HG03095 (cell line): Measurements from ENCODE around the gene NECAB3.
A peak's percentile ranks its signal among the peaks of the same experiment; 100 is the strongest.

ENCODE experiments used
- ATAC-seq: cut with Tn5 transposase; IDR thresholded peaks from one replicate; pipeline ENCODE4 v1.9.1; 2021; ENCODE audit warnings: moderate library complexity; ENCODE audit not compliant: unreplicated experiment

The NECAB3 gene

GRCh38 chr20:33697129-33697528 lies 22.9 kb upstream of the NECAB3 start:
- ATAC-seq, result no peak

GRCh38 chr20:33696448-33696847 lies 22.2 kb upstream of the NECAB3 start:
- ATAC-seq, result no peak

GRCh38 chr20:33694639-33695012 lies 20.4 kb upstream of the NECAB3 start:
- no peak for ATAC-seq

- ATAC-seq, result no peak
Observed at GRCh38 chr20:33693741-33694638, 19.8 kb upstream of the NECAB3 start.

DNA sequence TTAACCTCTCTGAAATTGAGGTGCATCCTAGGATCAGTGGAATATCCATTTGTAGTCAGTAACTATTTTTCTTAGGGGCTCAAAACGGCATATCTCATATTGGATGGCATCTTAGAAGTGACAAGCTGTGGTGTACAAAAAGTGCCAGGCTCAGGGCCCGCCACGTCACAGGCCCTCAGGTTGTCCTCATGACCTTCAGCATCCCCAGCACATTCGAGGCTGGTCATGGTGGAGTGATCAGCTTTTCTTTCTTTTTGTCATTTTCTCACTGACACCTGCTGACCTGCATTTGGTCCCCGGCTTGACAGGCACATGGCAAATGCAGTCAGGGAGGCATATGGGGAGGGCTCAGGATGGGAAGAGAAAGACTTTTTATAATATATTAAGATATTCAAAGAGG lies 19.1 kb upstream of the NECAB3 start:
- ATAC-seq, result no peak

GRCh38 chr20:33689973-33690372 lies 15.7 kb upstream of the NECAB3 start:
- no peak for ATAC-seq

DNA sequence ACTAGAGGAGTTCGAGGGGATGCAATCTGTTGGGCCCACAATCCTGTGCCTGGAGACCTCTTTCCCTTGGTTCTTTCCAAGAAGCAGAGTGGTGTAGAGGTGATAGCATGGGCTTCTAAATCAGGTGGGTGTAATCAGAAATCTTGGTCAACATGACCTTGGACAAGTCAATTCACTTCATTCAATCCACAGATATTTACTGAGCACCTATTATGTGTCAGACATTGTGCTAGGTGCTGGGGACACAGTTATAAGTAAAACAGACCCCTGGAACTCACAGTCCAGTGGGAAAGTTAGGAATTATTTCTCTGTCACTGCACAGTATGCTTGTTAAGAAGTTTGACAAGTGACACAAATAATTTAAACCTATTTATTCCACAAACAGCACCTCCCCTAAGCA lies 15.3 kb upstream of the NECAB3 start:
- no peak for ATAC-seq

GRCh38 chr20:33688938-33689424 lies 14.8 kb upstream of the NECAB3 start:
- no peak for ATAC-seq

DNA sequence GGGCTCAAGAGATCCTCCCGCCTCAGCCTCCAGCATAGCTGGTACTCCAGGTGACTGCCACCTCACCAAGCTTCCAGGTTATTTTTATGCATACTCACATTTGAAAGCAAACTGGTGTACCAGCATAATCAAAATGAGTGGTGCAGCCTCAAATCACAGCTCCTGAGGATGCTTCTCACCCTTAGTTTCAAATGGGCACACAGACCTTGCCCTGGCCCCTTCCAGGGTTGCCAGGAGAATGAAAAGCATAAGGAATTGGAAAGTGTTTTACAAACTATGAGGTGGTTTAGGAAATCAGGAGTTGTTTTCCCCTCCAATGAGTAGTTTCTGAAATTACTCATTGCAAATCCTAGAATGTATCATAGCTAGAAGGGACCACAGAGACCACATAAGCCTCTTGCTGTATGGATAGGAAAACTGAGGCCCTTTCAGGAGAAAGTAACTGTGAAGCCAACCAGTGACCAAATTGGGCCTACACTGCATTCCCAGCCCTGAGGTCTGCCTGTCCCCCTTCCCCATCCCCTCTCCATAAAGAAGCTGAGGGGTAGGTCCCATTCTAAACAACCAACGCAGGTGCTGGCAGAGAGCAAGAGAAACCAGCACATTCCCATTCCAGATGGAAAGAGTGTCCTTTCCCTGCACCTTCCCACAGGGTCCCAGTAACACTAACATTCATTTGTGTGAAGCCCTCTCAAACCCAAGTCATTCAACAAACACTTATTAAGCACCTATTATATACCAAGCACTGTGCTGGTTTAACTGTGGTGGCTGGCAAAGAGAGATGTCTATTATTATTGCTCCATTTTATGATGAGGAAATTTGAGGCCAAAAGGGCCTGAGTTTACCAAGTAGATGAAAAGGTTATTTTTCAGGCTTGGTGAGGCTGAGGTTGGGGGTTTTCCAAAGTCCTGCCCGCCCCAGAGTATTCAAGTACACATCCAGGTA lies 14.0 kb upstream of the NECAB3 start:
- ATAC-seq, result no peak

GRCh38 chr20:33687370-33687915 lies 13.2 kb upstream of the NECAB3 start:
- ATAC-seq, result no peak

DNA sequence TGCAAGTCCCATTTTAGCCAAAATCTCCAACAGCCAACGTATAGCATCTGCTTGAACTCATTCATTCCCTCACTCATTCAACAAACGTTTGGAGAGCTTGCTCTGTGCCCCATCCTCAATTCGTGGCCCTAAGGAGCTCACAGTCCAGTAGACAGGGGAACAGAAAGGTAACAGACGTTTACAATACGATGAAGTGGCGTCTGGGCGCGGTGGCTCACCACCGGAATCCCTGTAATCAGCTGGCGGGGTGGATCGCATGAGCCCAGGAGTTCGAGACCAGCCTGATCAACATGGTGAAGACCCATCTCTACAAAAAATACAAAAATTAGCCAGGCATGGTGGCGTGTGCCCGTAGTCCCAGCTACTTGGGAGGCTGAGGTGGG lies 12.7 kb upstream of the NECAB3 start:
- ATAC-seq, result no peak

DNA sequence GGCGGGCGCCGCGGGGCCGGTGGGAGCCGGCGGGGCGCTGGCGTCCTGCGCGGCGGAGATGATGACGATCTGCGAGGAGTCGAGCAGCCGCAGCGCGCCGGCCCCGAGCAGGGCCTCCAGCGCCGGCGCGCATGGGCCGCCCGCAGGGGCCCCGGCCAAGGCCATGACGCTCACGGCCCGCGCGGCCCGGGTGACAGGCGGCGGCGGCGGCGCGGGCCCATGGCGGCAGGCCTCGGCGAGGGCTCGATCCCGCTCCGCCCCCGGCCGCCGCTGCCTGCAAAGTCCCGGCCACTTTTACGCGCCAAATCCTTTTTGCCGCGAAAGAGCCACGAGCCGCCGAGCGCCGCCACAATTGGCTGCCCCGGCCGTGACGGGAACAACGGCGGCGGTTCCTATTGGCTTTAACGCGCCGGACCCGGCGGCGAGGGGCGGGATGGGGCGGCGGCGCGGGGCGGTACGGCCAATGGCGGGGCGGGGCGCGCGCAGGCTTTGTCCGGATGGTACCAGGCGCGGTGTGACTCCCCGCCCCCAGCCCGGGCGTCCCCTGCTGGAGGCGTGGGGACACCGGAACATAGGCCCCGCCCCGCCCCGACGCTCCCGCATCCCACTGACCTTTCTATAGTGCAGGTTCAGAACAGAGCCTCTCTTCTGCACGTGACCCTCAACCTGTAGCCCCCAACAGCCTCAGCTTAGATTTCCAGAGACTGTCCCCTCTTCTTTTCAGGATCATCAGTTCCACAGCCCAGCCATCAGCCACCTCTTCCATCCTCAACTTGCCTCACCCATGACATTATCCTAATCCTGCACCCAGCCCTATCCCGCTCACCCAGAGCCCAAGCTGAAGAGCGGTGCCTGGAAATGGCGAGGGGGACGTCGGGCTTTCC lies 12.1 kb upstream of the NECAB3 start, which contains the start of gene E2F1:
Gene E2F1 (minus strand): TSS at position 286 of the 884 bp plus-strand sequence. CDS start 121 bp downstream, at position 165.
- peak; percentile 71 for ATAC-seq

GRCh38 chr20:33685328-33686099 lies 11.3 kb upstream of the NECAB3 start:
- ATAC-seq, result peak; percentile 37

DNA sequence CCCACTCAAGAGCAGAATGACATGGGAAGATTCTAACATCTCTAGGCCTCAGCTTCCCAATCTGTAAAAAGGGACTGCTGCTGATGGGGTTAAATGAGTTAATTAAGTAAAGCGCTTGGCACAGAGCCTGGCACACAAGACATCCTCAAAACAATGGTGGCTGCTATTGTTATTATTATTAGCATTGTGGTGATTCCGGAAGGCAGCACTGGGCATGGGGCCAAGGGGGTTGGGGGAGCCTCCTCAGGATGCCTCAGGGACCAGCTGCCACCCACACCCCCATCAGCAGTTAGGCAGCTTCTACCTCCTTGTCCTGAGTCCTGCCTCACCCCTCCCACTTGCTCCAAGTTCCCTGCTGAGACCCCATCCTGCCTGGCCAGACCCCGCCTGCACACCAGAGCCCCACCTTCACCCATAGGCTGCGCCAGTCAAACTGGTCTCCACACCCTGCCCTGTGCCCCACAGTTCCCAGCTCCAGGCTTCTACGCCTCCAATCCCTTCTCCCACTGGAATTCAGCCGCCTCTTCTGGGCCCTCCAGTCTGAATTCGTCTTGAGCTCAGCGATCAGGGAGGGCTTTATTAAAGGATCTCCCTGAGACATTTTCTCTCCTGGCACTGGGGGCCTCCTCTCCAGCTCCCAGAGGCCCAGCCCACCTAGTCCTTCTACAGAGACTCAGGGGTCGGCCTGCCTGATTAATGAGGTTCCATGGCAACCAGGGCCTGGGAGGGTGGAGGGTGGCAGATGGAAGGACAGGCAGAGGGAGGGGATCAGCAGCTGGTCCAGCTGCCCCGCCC lies 10.5 kb upstream of the NECAB3 start:
- ATAC-seq, result no peak

- no peak for ATAC-seq
Observed at GRCh38 chr20:33681728-33682353, 7.6 kb upstream of the NECAB3 start.

DNA sequence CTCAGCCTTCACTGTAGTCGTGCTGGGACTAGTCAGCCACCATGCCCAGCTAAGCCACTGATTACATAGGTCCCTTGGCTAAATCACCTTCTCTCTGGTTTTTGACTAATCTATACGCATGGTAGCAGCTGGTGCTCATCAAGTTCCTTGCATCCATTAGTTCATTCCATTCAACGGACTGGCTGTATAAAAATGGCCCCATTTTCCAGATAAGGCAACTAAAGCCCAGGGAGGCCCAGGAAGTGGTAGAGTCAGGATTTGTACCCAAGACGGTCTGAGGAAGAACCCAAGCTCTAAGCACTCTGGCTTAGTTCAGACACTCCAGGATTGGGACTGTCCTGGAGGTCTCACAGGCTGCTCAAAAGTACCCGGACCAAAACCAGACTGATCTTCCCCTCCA lies 7.1 kb upstream of the NECAB3 start:
- no peak for ATAC-seq

GRCh38 chr20:33680686-33681085 lies 6.5 kb upstream of the NECAB3 start:
- ATAC-seq, result no peak

GRCh38 chr20:33679758-33680485 lies 5.7 kb upstream of the NECAB3 start:
- peak; percentile 54 for ATAC-seq
